ENCODE measurements around the gene FBXL15. TPM values are rescaled to one million over a fixed set of nuclear protein-coding genes. Genes with fewer than 3 reads are reported as not detected.

FBXL15 gene
- total RNA-seq, 1 experiment from 2014 or later = 24.6 TPM

- no peak for TF ChIP-seq ZNF396 (CRISPR knock-in tag; IDR thresholded peaks at IDR 0.05; ENCODE audit: borderline replicate concordance)
- TF ChIP-seq AFF4 (CRISPR knock-in tag; IDR thresholded peaks at IDR 0.05; ENCODE audit: borderline replicate concordance) = no peak
- TF ChIP-seq, protein P1, sequence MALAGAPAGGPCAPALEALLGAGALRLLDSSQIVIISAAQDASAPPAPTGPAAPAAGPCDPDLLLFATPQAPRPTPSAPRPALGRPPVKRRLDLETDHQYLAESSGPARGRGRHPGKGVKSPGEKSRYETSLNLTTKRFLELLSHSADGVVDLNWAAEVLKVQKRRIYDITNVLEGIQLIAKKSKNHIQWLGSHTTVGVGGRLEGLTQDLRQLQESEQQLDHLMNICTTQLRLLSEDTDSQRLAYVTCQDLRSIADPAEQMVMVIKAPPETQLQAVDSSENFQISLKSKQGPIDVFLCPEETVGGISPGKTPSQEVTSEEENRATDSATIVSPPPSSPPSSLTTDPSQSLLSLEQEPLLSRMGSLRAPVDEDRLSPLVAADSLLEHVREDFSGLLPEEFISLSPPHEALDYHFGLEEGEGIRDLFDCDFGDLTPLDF (CRISPR knock-in tag; IDR thresholded peaks at IDR 0.05) = no peak
- 0 out of 2 replicates have a peak, but pooled peaks have one; percentile 9 for TF ChIP-seq PRDM15 (CRISPR knock-in tag; IDR thresholded peaks at IDR 0.05)
- TF ChIP-seq CBFB (CRISPR knock-in tag; IDR thresholded peaks at IDR 0.05; ENCODE audit: low read depth) = no peak; the same call in 1 of the 2 replicates
- TF ChIP-seq, protein P2, sequence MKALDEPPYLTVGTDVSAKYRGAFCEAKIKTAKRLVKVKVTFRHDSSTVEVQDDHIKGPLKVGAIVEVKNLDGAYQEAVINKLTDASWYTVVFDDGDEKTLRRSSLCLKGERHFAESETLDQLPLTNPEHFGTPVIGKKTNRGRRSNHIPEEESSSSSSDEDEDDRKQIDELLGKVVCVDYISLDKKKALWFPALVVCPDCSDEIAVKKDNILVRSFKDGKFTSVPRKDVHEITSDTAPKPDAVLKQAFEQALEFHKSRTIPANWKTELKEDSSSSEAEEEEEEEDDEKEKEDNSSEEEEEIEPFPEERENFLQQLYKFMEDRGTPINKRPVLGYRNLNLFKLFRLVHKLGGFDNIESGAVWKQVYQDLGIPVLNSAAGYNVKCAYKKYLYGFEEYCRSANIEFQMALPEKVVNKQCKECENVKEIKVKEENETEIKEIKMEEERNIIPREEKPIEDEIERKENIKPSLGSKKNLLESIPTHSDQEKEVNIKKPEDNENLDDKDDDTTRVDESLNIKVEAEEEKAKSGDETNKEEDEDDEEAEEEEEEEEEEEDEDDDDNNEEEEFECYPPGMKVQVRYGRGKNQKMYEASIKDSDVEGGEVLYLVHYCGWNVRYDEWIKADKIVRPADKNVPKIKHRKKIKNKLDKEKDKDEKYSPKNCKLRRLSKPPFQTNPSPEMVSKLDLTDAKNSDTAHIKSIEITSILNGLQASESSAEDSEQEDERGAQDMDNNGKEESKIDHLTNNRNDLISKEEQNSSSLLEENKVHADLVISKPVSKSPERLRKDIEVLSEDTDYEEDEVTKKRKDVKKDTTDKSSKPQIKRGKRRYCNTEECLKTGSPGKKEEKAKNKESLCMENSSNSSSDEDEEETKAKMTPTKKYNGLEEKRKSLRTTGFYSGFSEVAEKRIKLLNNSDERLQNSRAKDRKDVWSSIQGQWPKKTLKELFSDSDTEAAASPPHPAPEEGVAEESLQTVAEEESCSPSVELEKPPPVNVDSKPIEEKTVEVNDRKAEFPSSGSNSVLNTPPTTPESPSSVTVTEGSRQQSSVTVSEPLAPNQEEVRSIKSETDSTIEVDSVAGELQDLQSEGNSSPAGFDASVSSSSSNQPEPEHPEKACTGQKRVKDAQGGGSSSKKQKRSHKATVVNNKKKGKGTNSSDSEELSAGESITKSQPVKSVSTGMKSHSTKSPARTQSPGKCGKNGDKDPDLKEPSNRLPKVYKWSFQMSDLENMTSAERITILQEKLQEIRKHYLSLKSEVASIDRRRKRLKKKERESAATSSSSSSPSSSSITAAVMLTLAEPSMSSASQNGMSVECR (CRISPR knock-in tag; IDR thresholded peaks at IDR 0.05; ENCODE audit: borderline replicate concordance) = peak; percentile 79; the same call in 1 of the 2 replicates
- TF ChIP-seq ATF1 (CRISPR knock-in tag; IDR thresholded peaks at IDR 0.05) = no peak
- no peak for TF ChIP-seq STAT6 (CRISPR knock-in tag; conservative IDR thresholded peaks at IDR 0.05; ENCODE audit: low read depth)
- no peak for TF ChIP-seq ZNF416 (CRISPR knock-in tag; IDR thresholded peaks at IDR 0.05)
- TF ChIP-seq FOXP1 (CRISPR knock-in tag; IDR thresholded peaks at IDR 0.05; ENCODE audit: borderline replicate concordance) = peak; percentile 37
- no peak for TF ChIP-seq ATF3 (CRISPR knock-in tag; conservative IDR thresholded peaks at IDR 0.05)
- no peak for TF ChIP-seq FOXJ3 (CRISPR knock-in tag; IDR thresholded peaks at IDR 0.05; ENCODE audit: borderline replicate concordance)
- peak; percentile 27; the same call in 1 of the 2 replicates for TF ChIP-seq GABPB1 (CRISPR knock-in tag; IDR thresholded peaks at IDR 0.05)
- TF ChIP-seq, protein P3, sequence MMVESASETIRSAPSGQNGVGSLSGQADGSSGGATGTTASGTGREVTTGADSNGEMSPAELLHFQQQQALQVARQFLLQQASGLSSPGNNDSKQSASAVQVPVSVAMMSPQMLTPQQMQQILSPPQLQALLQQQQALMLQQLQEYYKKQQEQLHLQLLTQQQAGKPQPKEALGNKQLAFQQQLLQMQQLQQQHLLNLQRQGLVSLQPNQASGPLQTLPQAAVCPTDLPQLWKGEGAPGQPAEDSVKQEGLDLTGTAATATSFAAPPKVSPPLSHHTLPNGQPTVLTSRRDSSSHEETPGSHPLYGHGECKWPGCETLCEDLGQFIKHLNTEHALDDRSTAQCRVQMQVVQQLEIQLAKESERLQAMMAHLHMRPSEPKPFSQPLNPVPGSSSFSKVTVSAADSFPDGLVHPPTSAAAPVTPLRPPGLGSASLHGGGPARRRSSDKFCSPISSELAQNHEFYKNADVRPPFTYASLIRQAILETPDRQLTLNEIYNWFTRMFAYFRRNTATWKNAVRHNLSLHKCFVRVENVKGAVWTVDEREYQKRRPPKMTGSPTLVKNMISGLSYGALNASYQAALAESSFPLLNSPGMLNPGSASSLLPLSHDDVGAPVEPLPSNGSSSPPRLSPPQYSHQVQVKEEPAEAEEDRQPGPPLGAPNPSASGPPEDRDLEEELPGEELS (CRISPR knock-in tag; IDR thresholded peaks at IDR 0.05) = 0 out of 2 replicates have a peak, but pooled peaks have one; percentile 48
- peak; percentile 72 for TF ChIP-seq FOXK1 (CRISPR knock-in tag; IDR thresholded peaks at IDR 0.05)
- TF ChIP-seq GRHL2 (CRISPR knock-in tag; IDR thresholded peaks at IDR 0.05; ENCODE audit: insufficient replicate concordance, severe bottlenecking) = no peak
Observed at GRCh38 chr10:102432162-102432950, 11.7 kb downstream of the FBXL15 start, which contains the start of gene CUEDC2 (continued).

All from WTC11 (cell line).